Prostate gland (tissue), 2 donors: Measurements from ENCODE around the gene RBM38.

Experiments used
- CTCF ChIP-seq, 4 experiments: fragments of 200-600 bp in 2 of 4; fragments of 450-650 bp in 2 of 4; sonication (generic) in 2 of 4; IDR thresholded peaks; 1 replicate in 3 of 4; 2 replicates in 1 of 4; pipeline ENCODE4 v1.5.1; 2016 to 2019; ENCODE audit warnings: antibody characterized with exemption in 4 of 4, mild to moderate bottlenecking in 2 of 4, moderate library complexity in 2 of 4
- POLR2A ChIP-seq: fragments of 450-650 bp; IDR thresholded peaks from one replicate; pipeline ENCODE4 v1.6.1; 2016; ENCODE audit warnings: antibody characterized with exemption, mild to moderate bottlenecking
- POLR2AphosphoS5 ChIP-seq: sonication (generic); formaldehyde crosslinking; IDR thresholded peaks from one replicate; pipeline ENCODE4 v1.6.1; 2017; ENCODE audit warnings: antibody characterized with exemption

- no peak for TF ChIP-seq POLR2AphosphoS5
- no peak for TF ChIP-seq POLR2A
- no peak for TF ChIP-seq CTCF (IDR thresholded peaks at IDR 0.05)
Measured at GRCh38 chr20:57372157-57372556, 19.0 kb upstream of the RBM38 start.
